ENCODE data around the gene KCNK4.
A peak's percentile ranks its signal among the peaks of the same experiment; 100 is the strongest.
"Not testable (repeated sequence)": the region's sequence is repeated elsewhere in the genome, so short reads cannot be mapped to it uniquely, and the experiment has no call there.

Gene KCNK4

GRCh38 chr11:64245797-64246620, 45.1 kb upstream of the KCNK4 start:
- ChIA-PET POLR2A (interaction anchor here (0.6 to 7.6 kb wide), 5 partner anchors 16 to 497 kb away, joined by 3 to 74 read pairs (median 3); partner anchors contain the start of genes DNAJC4, FERMT3, NUDT22 and TRPT1), CTCF (interaction anchor here (0.6 to 12.2 kb wide), 12 partner anchors 10 to 109 kb away, joined by 3 to 177 read pairs (median 4); partner anchors contain the start of genes FERMT3 and VEGFB)
- Histone ChIP-seq H3K36me3 (ENCODE audit: control insufficient read depth in 4 of 4, insufficient read depth in 4 of 4, low read length in 3 of 4) (peaks cover 0 to 20% (median 12%) of the 10 kb centered on the region in 4 experiments), H3K27ac (ENCODE audit: insufficient read depth in 1 of 2, low read depth in 1 of 2, low read length in 2 of 2, poor library complexity in 1 of 2, severe bottlenecking in 2 of 2) (peak overlapping the region in 1 of 2 experiments; percentile 75), H3K9me3 (ENCODE audit: control extremely low read depth in 1 of 5, control insufficient read depth in 4 of 5, insufficient read depth in 2 of 5, low read depth in 1 of 5, low read length in 4 of 5) (no peaks in the 10 kb centered on the region), H3K4me3 (ENCODE audit: control insufficient read depth in 1 of 7, extremely low read depth in 1 of 7, insufficient read depth in 4 of 7, low read depth in 2 of 7, low read length in 6 of 7) (peak overlapping the region; percentile 52 to 98 (median 85)), H3K27me3 (replicated peaks in 2 of 5; ENCODE audit: control insufficient read depth in 4 of 5, insufficient read depth in 5 of 5, low read length in 4 of 5) (no peaks in the 10 kb centered on the region), H3K4me1 (ENCODE audit: control extremely low read depth in 1 of 4, control insufficient read depth in 4 of 4, insufficient read depth in 4 of 4, low read length in 3 of 4) (peaks cover 2 to 76% (median 75%) of the 10 kb centered on the region in 4 experiments)
- 0% methylated on average over 26 of the region's 46 CpGs for WGBS (ENCODE audit: insufficient coverage)
- DNase-seq, result peak; percentile 83 to 93 (median 89)

- 6% methylated on average over 9 of the region's 43 CpGs for WGBS (ENCODE audit: insufficient coverage)
- not testable (repeated sequence) for H3K27ac ChIP-seq (ENCODE audit: insufficient read depth in 1 of 2, low read depth in 1 of 2, low read length in 2 of 2, poor library complexity in 1 of 2, severe bottlenecking in 2 of 2)
- POLR2A ChIA-PET, result interaction anchor here (1.4 to 7.6 kb wide), 2 partner anchors 39 to 40 kb away, joined by 3 to 74 read pairs; partner anchors contain the start of gene FERMT3
Observed at GRCh38 chr11:64246621-64246870, 44.6 kb upstream of the KCNK4 start.

GRCh38 chr11:64246871-64247728, 44.0 kb upstream of the KCNK4 start, which contains the start of gene PPP1R14B:
PPP1R14B (minus strand) TSS chr11:64246943; CDS start chr11:64246673, 270 bp downstream.
- H3K36me3 ChIP-seq (ENCODE audit: control insufficient read depth in 4 of 4, insufficient read depth in 4 of 4, low read length in 3 of 4), result peaks cover 0 to 20% (median 12%) of the 10 kb centered on the region in 4 experiments
- H3K27ac ChIP-seq (ENCODE audit: insufficient read depth in 1 of 2, low read depth in 1 of 2, low read length in 2 of 2, poor library complexity in 1 of 2, severe bottlenecking in 2 of 2), result peak within 1 kb of the TSS in 1 of 2 experiments; percentile 75
- H3K4me3 ChIP-seq (ENCODE audit: control insufficient read depth in 1 of 7, extremely low read depth in 1 of 7, insufficient read depth in 4 of 7, low read depth in 2 of 7, low read length in 6 of 7), result peak within 1 kb of the TSS; percentile 52 to 98 (median 86)
- ChIA-PET CTCF (interaction anchor here (1.4 to 12.2 kb wide), 5 partner anchors 10 to 106 kb away, joined by 3 to 177 read pairs (median 6); partner anchors contain the start of gene FERMT3), POLR2A (interaction anchor here (1.0 to 7.6 kb wide), 3 partner anchors 38 to 41 kb away, joined by 3 to 74 read pairs (median 3); partner anchors contain the start of genes FERMT3 and GPR137)
- 2% methylated on average over 43 of the region's 74 CpGs for WGBS (ENCODE audit: insufficient coverage)
- peaks cover 2 to 79% (median 78%) of the 10 kb centered on the region in 4 experiments for H3K4me1 ChIP-seq (ENCODE audit: control extremely low read depth in 1 of 4, control insufficient read depth in 4 of 4, insufficient read depth in 4 of 4, low read length in 3 of 4)
- DNase-seq, result peak; percentile 73 to 87 (median 83)
- H3K27me3 ChIP-seq (replicated peaks in 2 of 5; ENCODE audit: control insufficient read depth in 4 of 5, insufficient read depth in 5 of 5, low read length in 4 of 5), result no peaks in the 10 kb centered on the region
- no peaks in the 10 kb centered on the region for H3K9me3 ChIP-seq (ENCODE audit: control extremely low read depth in 1 of 5, control insufficient read depth in 4 of 5, insufficient read depth in 2 of 5, low read depth in 1 of 5, low read length in 4 of 5)

More at GRCh38 chr11:64246621-64246870, 44.6 kb upstream of the KCNK4 start:
- Histone ChIP-seq H3K4me1 (ENCODE audit: control extremely low read depth in 1 of 4, control insufficient read depth in 4 of 4, insufficient read depth in 4 of 4, low read length in 3 of 4) (peaks cover 2 to 78% (median 76%) of the 10 kb centered on the region in 4 experiments), H3K36me3 (ENCODE audit: control insufficient read depth in 4 of 4, insufficient read depth in 4 of 4, low read length in 3 of 4) (peaks cover 0 to 20% (median 12%) of the 10 kb centered on the region in 4 experiments), H3K4me3 (ENCODE audit: control insufficient read depth in 1 of 7, extremely low read depth in 1 of 7, insufficient read depth in 4 of 7, low read depth in 2 of 7, low read length in 6 of 7) (peak overlapping the region in 6 of 7 experiments; percentile 52 to 98 (median 86))
- DNase-seq; H3K27me3 ChIP-seq (replicated peaks in 2 of 5; ENCODE audit: control insufficient read depth in 4 of 5, insufficient read depth in 5 of 5, low read length in 4 of 5); H3K9me3 ChIP-seq (ENCODE audit: control extremely low read depth in 1 of 5, control insufficient read depth in 4 of 5, insufficient read depth in 2 of 5, low read depth in 1 of 5, low read length in 4 of 5): not testable (repeated sequence)
- CTCF ChIA-PET, result interaction anchor here (1.4 to 12.2 kb wide), 5 partner anchors 14 to 106 kb away, joined by 3 to 177 read pairs (median 7); partner anchors contain the start of gene FERMT3

- Histone ChIP-seq H3K27me3 (replicated peaks in 2 of 5; ENCODE audit: control insufficient read depth in 4 of 5, insufficient read depth in 5 of 5, low read length in 4 of 5) (no peaks in the 10 kb centered on the region), H3K9me3 (ENCODE audit: control extremely low read depth in 1 of 5, control insufficient read depth in 4 of 5, insufficient read depth in 2 of 5, low read depth in 1 of 5, low read length in 4 of 5) (no peaks in the 10 kb centered on the region), H3K27ac (ENCODE audit: insufficient read depth in 1 of 2, low read depth in 1 of 2, low read length in 2 of 2, poor library complexity in 1 of 2, severe bottlenecking in 2 of 2) (no peak overlapping the region), H3K4me1 (ENCODE audit: control extremely low read depth in 1 of 4, control insufficient read depth in 4 of 4, insufficient read depth in 4 of 4, low read length in 3 of 4) (peaks cover 0 to 79% (median 78%) of the 10 kb centered on the region in 4 experiments), H3K36me3 (ENCODE audit: control insufficient read depth in 4 of 4, insufficient read depth in 4 of 4, low read length in 3 of 4) (peaks cover 0 to 17% (median 12%) of the 10 kb centered on the region in 4 experiments), H3K4me3 (ENCODE audit: control insufficient read depth in 1 of 7, extremely low read depth in 1 of 7, insufficient read depth in 4 of 7, low read depth in 2 of 7, low read length in 6 of 7) (peak overlapping the region in 6 of 7 experiments; percentile 50 to 98 (median 86))
- ChIA-PET CTCF (interaction anchor here (2.0 to 12.2 kb wide), 4 partner anchors 11 to 55 kb away, joined by 6 to 177 read pairs (median 72); partner anchors contain the start of genes CATSPERZ and FERMT3), POLR2A (interaction anchor here (1.0 kb wide), 1 partner anchor 37 kb away, joined by 3 read pairs; the partner anchor contains the start of gene GPR137)
- no peak for DNase-seq
- 58% methylated on average over 27 of the region's 31 CpGs for WGBS (ENCODE audit: insufficient coverage)
Observed at GRCh38 chr11:64247729-64248531, 43.2 kb upstream of the KCNK4 start.

- POLR2A ChIA-PET, result no interaction called here
- CTCF ChIA-PET, result interaction anchor here (1.2 to 12.2 kb wide), 5 partner anchors 12 to 54 kb away, joined by 3 to 177 read pairs (median 37); partner anchors contain the start of genes CATSPERZ and FERMT3
- H3K36me3 ChIP-seq (ENCODE audit: control insufficient read depth in 4 of 4, insufficient read depth in 4 of 4, low read length in 3 of 4), result peaks cover 0 to 10% (median 7%) of the 10 kb centered on the region in 4 experiments
- H3K27ac ChIP-seq (ENCODE audit: insufficient read depth in 1 of 2, low read depth in 1 of 2, low read length in 2 of 2, poor library complexity in 1 of 2, severe bottlenecking in 2 of 2), result no peak overlapping the region
- H3K4me1 ChIP-seq (ENCODE audit: control extremely low read depth in 1 of 4, control insufficient read depth in 4 of 4, insufficient read depth in 4 of 4, low read length in 3 of 4), result peaks cover 0 to 74% (median 72%) of the 10 kb centered on the region in 4 experiments
- H3K4me3 ChIP-seq (ENCODE audit: control insufficient read depth in 1 of 7, extremely low read depth in 1 of 7, insufficient read depth in 4 of 7, low read depth in 2 of 7, low read length in 6 of 7), result no peak overlapping the region
- H3K9me3 ChIP-seq (ENCODE audit: control extremely low read depth in 1 of 5, control insufficient read depth in 4 of 5, insufficient read depth in 2 of 5, low read depth in 1 of 5, low read length in 4 of 5), result no peaks in the 10 kb centered on the region
- no peaks in the 10 kb centered on the region for H3K27me3 ChIP-seq (replicated peaks in 2 of 5; ENCODE audit: control insufficient read depth in 4 of 5, insufficient read depth in 5 of 5, low read length in 4 of 5)
- no peak for DNase-seq
- WGBS (ENCODE audit: insufficient coverage), result 93% methylated on average over 2 of the region's 7 CpGs
Observed at GRCh38 chr11:64248578-64248977, 42.5 kb upstream of the KCNK4 start.

GRCh38 chr11:64249038-64249437, 42.1 kb upstream of the KCNK4 start:
- WGBS (ENCODE audit: insufficient coverage), result 100% methylated on average over 4 of the region's 4 CpGs
- CTCF ChIA-PET, result interaction anchor here (1.2 to 12.2 kb wide), 6 partner anchors 11 to 54 kb away, joined by 3 to 177 read pairs (median 24); partner anchors contain the start of genes CATSPERZ and FERMT3
- Histone ChIP-seq H3K4me1 (ENCODE audit: control extremely low read depth in 1 of 4, control insufficient read depth in 4 of 4, insufficient read depth in 4 of 4, low read length in 3 of 4) (peaks cover 0 to 72% (median 68%) of the 10 kb centered on the region in 4 experiments), H3K36me3 (ENCODE audit: control insufficient read depth in 4 of 4, insufficient read depth in 4 of 4, low read length in 3 of 4) (peaks cover 0 to 7% (median 3%) of the 10 kb centered on the region in 4 experiments), H3K27ac (ENCODE audit: insufficient read depth in 1 of 2, low read depth in 1 of 2, low read length in 2 of 2, poor library complexity in 1 of 2, severe bottlenecking in 2 of 2) (no peak overlapping the region), H3K27me3 (replicated peaks in 2 of 5; ENCODE audit: control insufficient read depth in 4 of 5, insufficient read depth in 5 of 5, low read length in 4 of 5) (no peaks in the 10 kb centered on the region), H3K4me3 (ENCODE audit: control insufficient read depth in 1 of 7, extremely low read depth in 1 of 7, insufficient read depth in 4 of 7, low read depth in 2 of 7, low read length in 6 of 7) (no peak overlapping the region), H3K9me3 (ENCODE audit: control extremely low read depth in 1 of 5, control insufficient read depth in 4 of 5, insufficient read depth in 2 of 5, low read depth in 1 of 5, low read length in 4 of 5) (no peaks in the 10 kb centered on the region)
- no peak for DNase-seq
- POLR2A ChIA-PET, result interaction anchor here (1.6 kb wide), 1 partner anchor 19 kb away, joined by 4 read pairs; no protein-coding TSS in a partner anchor
